ENCODE results near the gene NIM1K. TPM values are rescaled to one million over a fixed set of nuclear protein-coding genes. Genes with fewer than 3 reads are reported as not detected.

The NIM1K gene
- total and polyA plus RNA-seq, 10 of the 15 experiments (the other 5 are each of a cell fraction or from before 2014, with no cell fraction given) = 0.27 to 1.7 (median 0.66) TPM

DNA sequence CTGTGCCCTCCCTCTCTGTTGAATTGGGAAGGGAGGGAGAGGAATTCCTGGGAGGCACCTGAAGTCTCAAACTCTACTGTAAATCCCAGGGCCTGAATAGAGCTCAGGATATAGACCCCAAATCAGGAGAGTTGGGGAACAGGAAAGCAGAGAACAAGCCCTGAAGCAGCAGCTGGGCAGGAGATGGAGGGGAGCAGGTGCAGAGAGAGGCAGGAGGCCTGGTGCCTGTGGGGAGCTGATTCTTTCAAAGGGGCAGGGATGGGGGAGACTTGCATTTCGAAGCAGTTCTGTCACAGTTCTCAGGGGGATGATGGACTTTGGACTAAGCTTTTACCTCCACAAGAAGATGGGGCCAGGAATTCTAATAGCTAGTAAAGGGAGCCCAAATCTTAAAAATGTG, 50.2 kb downstream of the NIM1K start (continued):
- TF ChIP-seq, protein P1, sequence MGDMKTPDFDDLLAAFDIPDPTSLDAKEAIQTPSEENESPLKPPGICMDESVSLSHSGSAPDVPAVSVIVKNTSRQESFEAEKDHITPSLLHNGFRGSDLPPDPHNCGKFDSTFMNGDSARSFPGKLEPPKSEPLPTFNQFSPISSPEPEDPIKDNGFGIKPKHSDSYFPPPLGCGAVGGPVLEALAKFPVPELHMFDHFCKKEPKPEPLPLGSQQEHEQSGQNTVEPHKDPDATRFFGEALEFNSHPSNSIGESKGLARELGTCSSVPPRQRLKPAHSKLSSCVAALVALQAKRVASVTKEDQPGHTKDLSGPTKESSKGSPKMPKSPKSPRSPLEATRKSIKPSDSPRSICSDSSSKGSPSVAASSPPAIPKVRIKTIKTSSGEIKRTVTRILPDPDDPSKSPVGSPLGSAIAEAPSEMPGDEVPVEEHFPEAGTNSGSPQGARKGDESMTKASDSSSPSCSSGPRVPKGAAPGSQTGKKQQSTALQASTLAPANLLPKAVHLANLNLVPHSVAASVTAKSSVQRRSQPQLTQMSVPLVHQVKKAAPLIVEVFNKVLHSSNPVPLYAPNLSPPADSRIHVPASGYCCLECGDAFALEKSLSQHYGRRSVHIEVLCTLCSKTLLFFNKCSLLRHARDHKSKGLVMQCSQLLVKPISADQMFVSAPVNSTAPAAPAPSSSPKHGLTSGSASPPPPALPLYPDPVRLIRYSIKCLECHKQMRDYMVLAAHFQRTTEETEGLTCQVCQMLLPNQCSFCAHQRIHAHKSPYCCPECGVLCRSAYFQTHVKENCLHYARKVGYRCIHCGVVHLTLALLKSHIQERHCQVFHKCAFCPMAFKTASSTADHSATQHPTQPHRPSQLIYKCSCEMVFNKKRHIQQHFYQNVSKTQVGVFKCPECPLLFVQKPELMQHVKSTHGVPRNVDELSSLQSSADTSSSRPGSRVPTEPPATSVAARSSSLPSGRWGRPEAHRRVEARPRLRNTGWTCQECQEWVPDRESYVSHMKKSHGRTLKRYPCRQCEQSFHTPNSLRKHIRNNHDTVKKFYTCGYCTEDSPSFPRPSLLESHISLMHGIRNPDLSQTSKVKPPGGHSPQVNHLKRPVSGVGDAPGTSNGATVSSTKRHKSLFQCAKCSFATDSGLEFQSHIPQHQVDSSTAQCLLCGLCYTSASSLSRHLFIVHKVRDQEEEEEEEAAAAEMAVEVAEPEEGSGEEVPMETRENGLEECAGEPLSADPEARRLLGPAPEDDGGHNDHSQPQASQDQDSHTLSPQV (IDR thresholded peaks at IDR 0.05) = no peak
- TF ChIP-seq ESRRA (IDR thresholded peaks at IDR 0.05; ENCODE audit: low read length) (no peak), ETV6 (conservative IDR thresholded peaks at IDR 0.05 in 1 of 2, IDR thresholded peaks at IDR 0.05 in 1 of 2; ENCODE audit: borderline replicate concordance in 1 of 2, low read depth in 1 of 2) (no peak), MEF2B (IDR thresholded peaks at IDR 0.05; ENCODE audit: partially characterized antibody, poor library complexity, severe bottlenecking) (no peak), SMAD5 (IDR thresholded peaks at IDR 0.05; ENCODE audit: low read depth) (no peak), JUNB (IDR thresholded peaks at IDR 0.05) (no peak), SREBF2 (IDR thresholded peaks at IDR 0.05; ENCODE audit: low read length) (no peak), FOXK2 (IDR thresholded peaks at IDR 0.05) (no peak), CREM (IDR thresholded peaks at IDR 0.05; ENCODE audit: low read depth) (no peak), ASH2L (IDR thresholded peaks at IDR 0.05; ENCODE audit: borderline replicate concordance, low read depth) (no peak), ZBED1 (IDR thresholded peaks at IDR 0.05; ENCODE audit: borderline replicate concordance) (no peak), HDAC2 (IDR thresholded peaks at IDR 0.05) (no peak), FOXM1 (IDR thresholded peaks at IDR 0.05; ENCODE audit: low read depth, low read length) (no peak)
